GM21825 (cell line): ENCODE measurements around the gene BCL2A1.
"Not testable (repeated sequence)": the region's sequence is repeated elsewhere in the genome, so short reads cannot be mapped to it uniquely, and the experiment has no call there.

Experiments
- ATAC-seq: cut with Tn5 transposase; IDR thresholded peaks from one replicate; pipeline ENCODE4 v1.9.1; 2021; ENCODE audit warnings: mild to moderate bottlenecking, moderate library complexity; ENCODE audit not compliant: unreplicated experiment

The BCL2A1 gene

DNA sequence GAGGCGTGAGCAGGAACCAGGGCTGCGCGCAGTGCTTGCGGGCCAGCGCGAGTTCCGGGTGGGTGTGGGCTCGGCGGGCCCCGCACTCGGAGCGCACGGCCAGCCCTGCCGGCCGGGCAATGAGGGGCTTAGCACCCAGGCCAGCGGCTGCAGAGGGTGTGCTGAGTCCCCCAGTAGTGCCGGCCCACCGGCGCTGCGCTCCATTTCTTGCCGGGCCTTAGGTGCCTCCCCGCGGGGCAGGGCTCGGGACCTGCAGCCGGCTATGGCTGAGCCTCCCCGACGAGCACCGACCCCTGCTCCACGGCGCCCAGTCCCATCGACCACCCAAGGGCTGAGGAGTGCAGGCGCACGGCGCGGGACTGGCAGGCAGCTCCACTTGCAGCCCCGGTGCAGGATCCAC lies 44.9 kb downstream of the BCL2A1 start:
- not testable (repeated sequence) for ATAC-seq

GRCh38 chr15:79924379-79924778 lies 46.6 kb downstream of the BCL2A1 start:
- no peak for ATAC-seq

- peak; percentile 97 for ATAC-seq
Measured at GRCh38 chr15:79923515-79924169, 47.4 kb downstream of the BCL2A1 start.

DNA sequence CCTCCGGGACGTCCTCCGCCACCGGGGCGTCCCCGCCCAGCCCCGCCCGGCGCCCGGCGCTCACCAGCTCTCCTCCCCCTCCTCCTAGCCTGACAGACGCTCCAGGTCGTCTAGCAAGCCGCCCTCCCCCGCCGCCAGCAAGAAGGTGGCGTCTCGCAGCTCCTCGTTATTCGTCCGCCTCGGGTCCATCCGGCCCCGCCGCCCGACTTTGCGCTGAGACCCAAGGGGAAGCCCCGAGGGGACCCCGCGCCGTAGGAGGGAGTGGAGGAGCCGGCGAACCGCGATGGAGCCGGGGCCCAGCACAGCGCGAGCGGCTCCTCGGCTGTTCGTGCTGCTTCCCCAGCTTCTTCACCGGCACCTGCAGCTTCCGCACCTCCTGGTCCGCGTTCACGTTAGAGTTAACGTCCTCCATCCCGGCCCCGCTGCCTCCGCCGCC lies 47.9 kb downstream of the BCL2A1 start:
- peak; percentile 44 for ATAC-seq

- no peak for ATAC-seq
Measured at GRCh38 chr15:79922512-79923078, 48.4 kb downstream of the BCL2A1 start.

GRCh38 chr15:79919749-79920511 lies 51.1 kb downstream of the BCL2A1 start:
- ATAC-seq: no peak

GRCh38 chr15:79919090-79919748 lies 51.8 kb downstream of the BCL2A1 start:
- ATAC-seq: no peak

GRCh38 chr15:79918278-79918677 lies 52.7 kb downstream of the BCL2A1 start:
- ATAC-seq: no peak

GRCh38 chr15:79916502-79917132 lies 54.4 kb downstream of the BCL2A1 start:
- no peak for ATAC-seq

DNA sequence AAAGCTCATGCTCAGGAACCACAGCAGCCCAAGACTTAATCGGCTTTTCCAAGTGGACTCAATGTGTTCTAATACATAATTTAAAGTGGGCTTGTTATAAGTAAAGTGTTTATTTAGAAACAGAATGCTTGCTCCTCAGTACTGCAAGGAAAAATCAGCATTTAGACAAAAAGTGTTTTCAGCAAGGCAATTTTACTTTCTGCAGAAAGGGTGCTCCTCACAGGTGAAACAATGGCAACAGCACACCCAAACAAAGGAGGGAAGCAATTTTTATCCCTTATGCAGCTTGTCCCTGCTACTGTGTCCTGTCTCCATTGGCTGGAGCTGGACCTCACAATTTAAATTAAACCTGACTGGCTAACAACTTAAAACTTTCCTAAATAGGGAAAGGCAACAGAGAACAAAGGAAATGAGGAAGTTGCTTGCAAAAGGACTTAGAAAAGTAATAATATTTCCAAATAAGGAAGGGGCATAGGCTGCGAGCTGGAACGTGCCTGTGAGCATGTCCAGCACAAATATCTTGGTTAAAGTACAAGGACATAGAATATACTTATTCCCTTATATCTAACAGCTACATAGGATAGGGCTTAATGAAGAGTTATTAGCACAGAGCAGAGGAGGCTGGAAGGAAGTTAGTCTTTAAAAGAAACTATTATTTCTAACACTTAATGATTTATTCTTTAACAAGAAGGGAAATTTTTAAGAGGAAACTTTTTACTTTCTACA lies 55.1 kb downstream of the BCL2A1 start:
- ATAC-seq: not testable (repeated sequence)

- ATAC-seq: no peak
Measured at GRCh38 chr15:79914728-79915127, 56.3 kb downstream of the BCL2A1 start.
